GM12873 (cell line): ENCODE data around the gene FALEC.

Experiments
- TF ChIP-seq, protein P1 (sequence below): IDR thresholded peaks from 2 replicates; pipeline ENCODE4 v1.5.1; 2012; ENCODE audit warnings: low read depth, mild to moderate bottlenecking, moderate library complexity, low read length, control low read depth; ENCODE audit not compliant: insufficient read depth; ENCODE audit errors: missing control alignments

The FALEC gene

DNA sequence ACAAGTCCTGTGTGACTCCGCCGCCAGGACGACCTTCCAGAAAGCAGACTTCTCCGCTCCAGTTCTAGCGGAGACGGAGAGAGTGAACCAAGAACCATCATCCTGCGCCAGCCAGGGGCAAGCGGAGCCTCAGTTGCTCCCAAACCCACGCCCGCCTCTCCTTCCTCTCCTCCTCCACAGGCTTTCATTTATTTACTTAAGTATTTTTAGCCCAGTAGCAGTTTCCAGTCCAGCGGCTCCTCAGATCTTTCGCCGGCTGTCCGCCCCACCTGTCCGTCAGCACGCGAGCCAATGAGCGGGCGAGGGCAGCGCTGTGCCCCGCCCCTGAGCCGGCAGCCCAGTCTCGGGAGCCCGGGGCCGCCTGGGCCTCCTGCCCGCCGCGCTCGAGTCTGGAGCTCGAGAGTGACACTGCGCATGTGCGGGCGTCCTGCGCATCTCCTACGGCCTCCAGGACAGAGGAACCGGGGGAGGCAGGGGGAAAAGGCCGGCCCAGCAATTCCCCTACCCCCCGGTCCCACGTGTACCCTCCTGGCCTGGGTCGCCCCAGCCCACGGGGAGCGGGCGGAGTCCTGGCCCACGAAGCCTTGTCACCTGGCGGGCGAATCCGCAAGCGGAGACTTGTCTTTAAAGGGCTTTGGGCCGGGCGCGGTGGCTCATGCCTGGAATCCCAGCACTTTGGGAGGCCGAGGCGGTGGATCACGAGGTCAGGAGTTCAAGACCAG lies at the start of gene FALEC:
Gene FALEC, plus strand, starts transcription at position 425 of the 722 bp plus-strand sequence.
- TF ChIP-seq, protein P1, sequence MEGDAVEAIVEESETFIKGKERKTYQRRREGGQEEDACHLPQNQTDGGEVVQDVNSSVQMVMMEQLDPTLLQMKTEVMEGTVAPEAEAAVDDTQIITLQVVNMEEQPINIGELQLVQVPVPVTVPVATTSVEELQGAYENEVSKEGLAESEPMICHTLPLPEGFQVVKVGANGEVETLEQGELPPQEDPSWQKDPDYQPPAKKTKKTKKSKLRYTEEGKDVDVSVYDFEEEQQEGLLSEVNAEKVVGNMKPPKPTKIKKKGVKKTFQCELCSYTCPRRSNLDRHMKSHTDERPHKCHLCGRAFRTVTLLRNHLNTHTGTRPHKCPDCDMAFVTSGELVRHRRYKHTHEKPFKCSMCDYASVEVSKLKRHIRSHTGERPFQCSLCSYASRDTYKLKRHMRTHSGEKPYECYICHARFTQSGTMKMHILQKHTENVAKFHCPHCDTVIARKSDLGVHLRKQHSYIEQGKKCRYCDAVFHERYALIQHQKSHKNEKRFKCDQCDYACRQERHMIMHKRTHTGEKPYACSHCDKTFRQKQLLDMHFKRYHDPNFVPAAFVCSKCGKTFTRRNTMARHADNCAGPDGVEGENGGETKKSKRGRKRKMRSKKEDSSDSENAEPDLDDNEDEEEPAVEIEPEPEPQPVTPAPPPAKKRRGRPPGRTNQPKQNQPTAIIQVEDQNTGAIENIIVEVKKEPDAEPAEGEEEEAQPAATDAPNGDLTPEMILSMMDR = no peak

DNA sequence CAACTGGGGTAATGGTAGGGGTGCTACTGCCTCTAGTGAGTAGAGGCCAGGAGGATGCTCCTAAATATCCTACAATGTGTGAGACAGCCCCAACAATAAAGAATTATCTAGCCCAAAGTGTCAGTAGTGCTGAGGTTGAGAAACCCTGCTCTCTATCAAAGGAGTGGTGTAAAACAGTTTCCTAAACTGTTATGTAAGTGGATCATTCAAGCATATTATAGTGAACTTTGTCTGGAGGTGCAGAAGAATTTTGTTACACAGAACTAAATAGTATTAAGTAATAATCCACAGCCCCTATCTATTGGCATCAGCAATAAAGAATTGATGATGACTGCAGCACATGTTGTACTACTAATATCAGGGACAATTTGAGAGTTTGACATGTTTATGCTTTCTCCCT lies 48.6 kb upstream of the FALEC start:
- TF ChIP-seq, protein P1 = no peak

DNA sequence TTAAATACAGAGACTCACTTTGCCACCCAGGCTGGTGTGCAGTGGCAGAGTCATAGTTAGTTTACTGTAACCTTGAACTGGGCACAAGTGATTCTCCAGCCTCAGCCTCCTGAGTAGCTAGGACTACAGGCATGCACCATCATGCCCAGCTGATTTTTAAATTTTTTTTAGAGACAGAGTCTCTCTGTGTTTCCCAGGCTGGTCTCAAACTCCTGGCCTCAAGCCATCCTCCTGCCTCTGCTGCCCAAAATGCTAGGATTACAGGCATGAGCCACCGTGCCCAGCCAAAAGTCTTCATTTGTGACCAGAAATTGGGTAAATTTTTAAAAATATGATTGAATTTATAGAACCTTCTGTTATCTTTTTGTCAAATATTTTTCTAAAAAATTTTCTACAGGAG lies 46.3 kb upstream of the FALEC start:
- TF ChIP-seq, protein P1 = no peak

DNA sequence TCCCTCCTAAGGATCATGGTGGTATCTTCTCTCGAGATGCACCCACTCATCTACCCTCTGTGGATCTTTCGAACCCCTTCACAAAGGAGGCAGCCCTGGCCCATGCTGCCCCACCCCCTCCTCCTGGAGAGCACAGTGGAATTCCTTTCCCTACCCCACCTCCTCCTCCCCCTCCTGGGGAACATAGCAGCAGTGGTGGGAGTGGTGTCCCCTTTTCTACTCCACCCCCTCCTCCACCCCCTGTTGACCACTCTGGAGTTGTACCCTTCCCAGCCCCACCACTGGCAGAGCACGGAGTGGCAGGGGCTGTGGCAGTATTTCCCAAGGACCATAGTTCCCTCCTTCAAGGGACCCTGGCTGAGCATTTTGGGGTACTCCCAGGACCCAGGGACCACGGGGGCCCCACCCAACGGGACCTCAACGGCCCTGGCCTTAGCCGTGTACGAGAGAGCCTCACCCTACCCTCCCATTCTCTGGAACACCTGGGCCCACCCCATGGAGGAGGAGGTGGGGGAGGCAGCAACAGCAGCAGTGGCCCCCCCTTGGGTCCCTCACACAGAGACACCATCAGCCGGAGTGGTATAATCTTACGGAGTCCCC lies 42.9 kb upstream of the FALEC start:
- TF ChIP-seq, protein P1 = no peak

- TF ChIP-seq, protein P1 = no peak
Measured at GRCh38 chr1:150473659-150474058, 41.9 kb upstream of the FALEC start.

- TF ChIP-seq, protein P1 = no peak
Measured at GRCh38 chr1:150474869-150475268, 40.7 kb upstream of the FALEC start.

GRCh38 chr1:150476754-150477153 lies 38.8 kb upstream of the FALEC start:
- TF ChIP-seq, protein P1 = no peak
